RPMI8226 (cell line): ENCODE data around the gene PHF2.

Experiments
- DNase-seq: peaks from one replicate; pipeline ENCODE4 v3.0.0-alpha.2; 2015

PHF2 gene

DNA sequence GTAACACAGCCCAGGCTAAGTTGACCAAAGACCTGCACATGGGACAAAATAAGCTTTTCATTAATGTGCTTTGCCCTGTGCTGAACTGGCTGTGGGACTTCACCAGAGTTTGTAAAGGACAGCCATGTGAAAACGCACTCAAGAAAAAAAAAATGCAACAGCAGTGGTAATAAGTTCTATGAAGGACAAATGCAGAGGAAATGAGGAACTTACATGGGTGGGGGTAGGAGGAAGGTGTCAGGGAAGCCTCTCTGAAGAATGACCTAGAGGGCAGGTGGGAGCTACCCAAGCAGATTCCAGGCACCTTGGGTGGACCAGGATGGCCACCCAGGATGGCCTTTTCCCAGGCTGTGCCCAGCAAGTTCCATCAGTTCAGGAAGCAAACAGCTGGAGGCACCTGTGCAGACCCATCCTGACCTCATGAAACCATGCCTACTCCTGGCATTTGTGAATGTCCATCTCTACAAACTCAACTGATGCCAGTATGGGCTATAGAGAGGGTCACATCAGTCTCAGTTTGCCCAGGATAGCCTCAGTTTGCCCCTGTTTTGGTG is 6.7 kb upstream of the PHF2 start:
- DNase-seq, result no peak

- no peak for DNase-seq
Measured at GRCh38 chr9:93572221-93572620, 4.2 kb upstream of the PHF2 start.

GRCh38 chr9:93572636-93573515 is 3.5 kb upstream of the PHF2 start:
- DNase-seq, result no peak

- DNase-seq, result no peak
Measured at GRCh38 chr9:93573516-93573828, 2.9 kb upstream of the PHF2 start.

DNA sequence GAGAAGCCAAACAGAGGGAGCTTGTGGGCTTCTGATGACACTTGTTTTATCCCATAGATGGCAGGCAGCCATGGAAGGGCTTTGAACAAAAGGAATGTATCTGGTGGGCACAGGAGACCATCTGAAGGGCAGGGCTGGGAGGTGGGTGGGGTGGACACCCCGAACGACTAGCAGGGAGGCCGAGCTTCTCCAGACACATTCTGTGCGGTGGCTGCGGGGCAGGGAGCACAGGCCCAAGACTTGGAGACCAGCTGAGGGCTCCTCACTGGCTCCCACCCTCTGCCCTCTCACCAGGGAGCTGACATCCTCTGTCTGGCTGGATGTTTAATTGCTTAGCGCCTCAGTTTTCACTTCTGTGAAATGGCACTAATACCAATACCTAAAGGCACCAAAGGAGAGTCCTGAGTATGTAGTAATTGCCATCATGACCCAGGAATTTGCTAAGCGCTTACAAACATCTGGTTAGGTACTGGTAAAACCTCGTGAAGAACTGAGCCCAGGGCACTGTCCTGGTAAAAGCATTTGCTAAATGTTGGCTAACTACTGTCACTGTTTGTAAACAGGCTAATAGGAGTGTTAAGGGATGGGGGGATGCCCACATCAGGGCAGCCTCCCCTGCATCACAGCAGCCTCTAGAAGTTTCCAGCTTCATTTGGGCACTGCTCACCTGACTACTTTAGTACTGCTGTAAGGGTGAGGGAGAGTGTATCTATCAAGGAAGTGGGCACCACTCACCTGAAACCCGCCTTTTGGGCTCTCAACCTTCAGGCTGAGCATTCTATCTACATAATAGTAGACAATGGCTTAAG is 2.1 kb upstream of the PHF2 start:
- no peak for DNase-seq

DNA sequence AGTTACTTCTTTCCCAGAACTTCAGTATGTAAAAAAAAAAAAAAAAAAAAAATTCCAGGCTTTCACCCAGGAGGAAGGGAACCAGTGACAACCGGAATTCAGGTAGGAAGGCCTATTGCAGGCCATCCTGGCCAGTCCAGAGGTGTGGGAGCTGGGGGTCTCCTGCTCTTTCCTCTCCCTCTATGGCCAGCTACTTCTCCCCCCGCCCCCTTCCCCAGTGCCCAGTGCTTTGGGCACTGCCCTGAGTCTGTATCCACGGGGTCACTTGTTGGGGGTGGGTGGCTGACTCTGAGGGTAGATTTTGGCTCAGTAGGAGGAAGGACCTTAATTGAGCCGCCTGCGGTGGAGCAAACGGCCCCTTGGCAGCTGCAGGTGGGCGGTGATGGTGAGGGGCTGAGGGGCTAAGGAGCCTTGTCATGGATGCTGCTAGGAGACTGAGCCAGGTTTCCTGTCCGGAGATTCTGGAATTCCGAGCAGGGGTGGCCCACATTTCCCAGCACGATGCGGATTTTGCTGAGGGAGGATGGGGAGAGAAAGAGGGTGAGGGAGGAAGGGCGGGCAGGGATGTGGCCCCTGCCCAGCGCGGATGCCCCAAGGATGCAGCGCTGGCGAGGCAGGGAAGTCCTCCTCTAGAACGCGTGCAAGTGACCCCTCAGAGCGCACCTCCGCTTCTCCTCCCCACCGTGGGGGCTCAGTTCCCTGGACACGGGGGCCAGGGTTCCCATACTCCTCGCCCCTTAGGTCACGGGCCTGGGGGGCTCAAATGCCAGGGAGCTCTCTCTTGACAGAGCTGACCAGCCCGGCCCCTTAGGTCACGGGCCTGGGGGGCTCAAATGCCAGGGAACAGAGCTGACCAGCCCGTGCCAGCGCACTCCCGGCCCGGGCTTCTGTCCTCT is 1.2 kb upstream of the PHF2 start:
- no peak for DNase-seq

DNA sequence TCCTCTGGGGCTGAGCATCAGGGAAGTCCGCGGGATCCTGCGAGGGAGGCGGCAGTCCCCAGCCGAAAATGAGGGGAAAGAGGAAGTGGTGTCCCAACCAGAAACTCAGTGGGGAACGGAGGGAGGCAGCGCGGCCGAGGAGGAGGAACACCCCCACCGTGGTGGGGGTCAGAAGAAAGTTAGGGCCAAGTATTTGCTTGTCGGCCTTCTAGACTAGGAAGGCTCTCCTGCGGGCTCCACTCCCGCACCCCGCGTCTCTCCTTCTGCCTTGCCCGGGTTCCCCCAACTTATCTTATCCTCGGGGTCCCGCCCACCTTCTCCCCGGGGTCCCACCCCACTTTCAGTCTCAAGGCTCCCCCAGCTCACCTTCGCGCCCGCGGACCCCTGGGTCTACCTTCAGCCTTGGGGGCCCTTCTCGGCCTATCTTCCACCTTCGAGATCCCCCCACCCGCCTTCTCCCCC is 557 bp upstream of the PHF2 start:
- peak; percentile 18 for DNase-seq

- DNase-seq, result peak; percentile 10
Measured at GRCh38 chr9:93577078-93577974, 942 bp downstream of the PHF2 start.

DNA sequence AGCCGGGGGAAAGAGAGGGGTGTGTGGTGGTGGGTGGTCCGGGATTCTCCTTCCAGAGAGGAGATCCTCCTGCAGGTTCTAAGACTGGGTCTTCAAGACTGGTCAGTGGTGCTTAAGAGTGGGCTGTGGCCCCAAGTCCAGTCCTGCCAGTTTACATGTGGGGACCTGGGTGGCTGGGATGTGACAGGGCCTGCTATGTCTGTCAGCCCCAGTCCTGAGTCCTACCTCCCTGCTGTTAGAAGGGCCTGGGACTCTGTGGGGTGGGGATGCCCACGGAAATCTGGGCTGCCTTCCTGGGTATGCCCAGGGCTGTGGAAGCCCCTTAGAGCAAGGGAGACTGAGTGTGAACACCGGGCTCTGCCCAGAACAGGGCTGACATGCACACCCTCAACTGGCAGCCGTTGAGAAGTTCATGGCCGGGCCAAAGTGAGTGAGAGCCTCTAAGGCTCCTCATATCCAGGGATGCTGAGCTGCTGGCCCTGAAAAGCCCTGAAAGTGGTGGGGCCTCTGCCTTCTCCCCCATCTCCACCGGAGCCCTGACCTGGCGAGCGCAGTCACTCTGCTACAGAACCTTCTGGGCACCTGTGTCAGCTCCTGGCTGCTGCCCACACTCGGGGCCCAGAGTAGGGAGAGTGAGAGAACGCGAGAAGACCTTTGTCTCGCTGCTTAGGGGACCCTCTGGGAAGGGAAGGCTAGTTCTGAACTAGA is 1.7 kb downstream of the PHF2 start:
- peak; percentile 7 for DNase-seq

GRCh38 chr9:93578844-93579243 is 2.5 kb downstream of the PHF2 start:
- no peak for DNase-seq

DNA sequence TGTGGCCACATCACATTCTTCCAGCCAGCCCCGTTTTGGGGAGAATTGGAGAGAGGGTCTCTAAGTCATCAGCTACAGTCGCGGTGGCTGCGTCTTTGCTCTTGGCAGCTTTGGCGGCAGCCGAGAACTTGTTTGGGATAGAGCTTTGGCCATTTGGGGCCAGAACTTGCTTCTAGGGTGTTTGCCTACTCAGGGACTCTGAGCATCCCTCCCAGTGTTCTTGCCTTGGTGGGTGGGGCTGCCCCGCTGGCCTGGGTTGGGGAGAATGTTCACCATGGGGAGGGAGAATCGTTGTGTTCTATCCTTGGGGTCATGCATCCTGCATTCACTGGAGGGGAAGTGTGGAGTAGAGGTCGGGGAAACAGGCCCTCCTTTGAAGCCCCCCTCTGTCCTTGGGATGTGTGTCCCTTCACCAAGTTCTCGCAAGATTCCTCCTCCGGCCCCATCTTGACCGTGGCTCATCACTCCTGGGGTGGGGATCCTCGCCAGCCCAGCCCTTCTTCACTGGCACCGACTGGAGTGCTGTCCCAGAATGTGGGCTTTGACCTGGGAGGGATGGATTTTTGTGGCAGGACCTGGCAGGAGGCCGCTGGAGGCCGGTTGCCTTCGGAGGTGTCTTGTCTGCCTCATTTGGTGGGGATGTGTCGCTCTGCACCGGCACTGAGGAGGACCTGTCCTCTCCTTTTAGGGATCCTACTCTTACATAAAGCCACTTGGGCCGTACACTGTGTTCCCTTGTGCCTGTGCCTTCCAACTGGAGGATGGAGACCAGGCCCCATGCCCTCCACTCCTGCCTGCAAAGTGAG is 3.5 kb downstream of the PHF2 start:
- DNase-seq, result no peak

- no peak for DNase-seq
Measured at GRCh38 chr9:93580654-93581380, 4.4 kb downstream of the PHF2 start.

GRCh38 chr9:93582115-93582514 is 5.7 kb downstream of the PHF2 start:
- no peak for DNase-seq

GRCh38 chr9:93582550-93582949 is 6.2 kb downstream of the PHF2 start:
- no peak for DNase-seq

DNA sequence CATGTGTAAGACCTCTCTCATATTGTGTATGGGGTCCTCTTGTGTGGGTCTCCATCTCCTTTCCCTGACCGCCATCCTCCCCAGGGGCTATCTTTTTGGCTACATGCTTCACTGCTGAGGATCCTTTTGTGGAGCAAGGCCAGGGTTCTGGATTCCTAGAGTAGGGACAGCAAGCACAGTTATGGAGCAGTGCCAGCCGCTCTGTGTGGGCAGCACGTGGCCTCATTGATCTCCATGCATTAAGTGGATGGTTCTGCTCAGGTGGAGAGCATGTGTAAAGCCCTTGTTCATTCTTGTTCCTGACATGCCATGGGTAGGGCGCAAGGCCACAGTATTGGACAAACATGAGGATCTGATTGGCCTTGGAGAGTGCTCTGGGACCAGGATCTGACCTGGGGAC is 8.9 kb downstream of the PHF2 start:
- no peak for DNase-seq

DNA sequence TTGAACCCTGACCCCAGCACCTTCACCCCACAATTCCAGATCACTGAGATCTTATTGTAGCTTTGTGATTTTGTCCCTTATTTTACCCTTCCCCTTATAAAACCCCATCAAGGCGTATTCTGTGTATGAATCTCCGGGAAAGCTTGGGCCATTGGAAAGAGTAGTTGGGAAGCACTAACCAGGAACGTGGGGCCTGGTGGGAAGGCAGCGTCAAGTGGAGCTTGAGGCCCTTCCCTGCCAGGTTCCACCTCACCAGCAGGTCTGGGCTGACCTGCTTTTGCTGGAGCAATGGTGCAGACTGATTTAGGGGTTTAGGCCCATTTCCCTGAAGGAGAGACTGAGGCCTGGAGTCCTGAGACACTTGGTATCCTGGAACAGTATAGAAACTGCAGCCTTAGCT is 9.3 kb downstream of the PHF2 start:
- no peak for DNase-seq

- DNase-seq, result no peak
Measured at GRCh38 chr9:93586290-93587057, 10.1 kb downstream of the PHF2 start.

DNA sequence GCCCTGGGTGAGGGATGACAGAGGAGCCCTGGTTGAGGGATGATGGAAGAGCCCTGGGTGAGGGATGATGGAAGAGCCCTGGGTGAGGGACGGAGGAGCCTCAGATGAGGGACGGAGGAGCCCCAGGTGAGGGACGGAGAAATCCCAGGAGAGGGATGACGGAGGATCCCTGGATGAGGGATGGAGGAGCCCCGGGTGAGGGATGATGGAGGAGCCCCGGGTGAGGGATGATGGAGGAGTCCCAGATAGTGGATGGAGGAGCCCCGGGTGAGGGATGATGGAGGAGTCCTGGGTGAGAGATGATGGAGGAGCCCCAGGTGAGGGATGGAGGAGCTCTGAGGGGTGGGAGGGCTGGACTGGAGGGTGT is 10.9 kb downstream of the PHF2 start:
- DNase-seq, result no peak
